ENCODE data around the gene SGCD. TPM values are rescaled to one million over a fixed set of nuclear protein-coding genes. Genes with fewer than 3 reads are reported as not detected.

Gene SGCD
- total RNA-seq, 1 experiment from 2014 or later: not detected

GRCh38 chr5:156561651-156562050 lies 234.7 kb downstream of the SGCD start:
- ATAC-seq (no peak), DNase-seq (ENCODE audit: low read depth, low spot score) (no peak)
- Histone ChIP-seq H3K27me3 (ENCODE audit: control insufficient read depth, insufficient read depth, low read length) (no peaks in the 10 kb centered on the region), H3K27ac (ENCODE audit: low read length) (no peak overlapping the region), H3K4me3 (ENCODE audit: low read depth in 2 of 2, low read length in 2 of 2) (no peak overlapping the region), H3K36me3 (ENCODE audit: control insufficient read depth, insufficient read depth, low read length) (no peaks in the 10 kb centered on the region), H3K9me3 (ENCODE audit: control insufficient read depth, insufficient read depth, low read depth, low read length) (no peaks in the 10 kb centered on the region), H3K4me1 (ENCODE audit: control insufficient read depth, insufficient read depth, low read length) (no peaks in the 10 kb centered on the region)
- in situ Hi-C loops (cut with HindIII; ENCODE audit: low pct_unique_long_range_greater_than_20kb, low sequenced_read_pairs) (no loop called here), intact Hi-C loops (cut with micrococcal nuclease; ENCODE audit: unreplicated experiment) (no loop called here)
- CTCF ChIA-PET: interaction anchor here (0.7 kb wide), 1 partner anchor 674 kb away, joined by 3 read pairs; no protein-coding TSS in a partner anchor
- POLR2A ChIA-PET: no interaction called here
- BruUV-seq (replicated peaks): no TSS peak
- no peak for TF ChIP-seq POLR2AphosphoS5 (IDR thresholded peaks at IDR 0.05; ENCODE audit: low read depth, low read length)
- TF ChIP-seq CTCF (IDR thresholded peaks at IDR 0.05): no peak
- TF ChIP-seq SIN3A (IDR thresholded peaks at IDR 0.05; ENCODE audit: borderline replicate concordance, insufficient read depth, low read depth, low read length): no peak
- TF ChIP-seq REST (IDR thresholded peaks at IDR 0.05; ENCODE audit: insufficient read depth in 1 of 2, low read depth in 2 of 2, low read length in 1 of 2): no peak

DNA sequence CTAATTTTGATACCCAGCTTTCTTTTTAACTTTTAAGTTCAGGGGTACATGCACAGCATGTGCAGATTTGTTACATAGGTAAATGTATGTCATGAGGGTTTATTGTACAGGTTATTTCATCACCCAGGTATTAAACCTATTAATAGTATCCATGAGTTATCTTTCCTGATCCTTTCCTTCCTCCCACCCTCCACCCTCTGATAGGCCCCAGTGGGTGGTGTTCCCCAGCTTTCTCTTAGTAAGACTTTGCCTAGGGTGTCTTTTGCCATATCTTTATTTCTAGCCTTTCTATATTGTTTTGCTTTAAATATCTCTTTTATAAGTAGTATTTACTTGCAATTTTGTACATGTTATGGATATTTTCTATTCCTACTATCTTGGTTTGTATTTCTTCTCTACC lies 243.7 kb downstream of the SGCD start:
- H3K9me3 ChIP-seq (ENCODE audit: control insufficient read depth, insufficient read depth, low read depth, low read length): no peaks in the 10 kb centered on the region
- no peak for DNase-seq (ENCODE audit: low read depth, low spot score)
- in situ Hi-C loops (cut with HindIII; ENCODE audit: low pct_unique_long_range_greater_than_20kb, low sequenced_read_pairs): no loop called here
- BruUV-seq (replicated peaks): no TSS peak
- no peak overlapping the region for H3K27ac ChIP-seq (ENCODE audit: low read length)
- no peak for ATAC-seq
- no peaks in the 10 kb centered on the region for H3K36me3 ChIP-seq (ENCODE audit: control insufficient read depth, insufficient read depth, low read length)
- ChIA-PET CTCF (no interaction called here), POLR2A (no interaction called here)
- H3K4me1 ChIP-seq (ENCODE audit: control insufficient read depth, insufficient read depth, low read length): no peaks in the 10 kb centered on the region
- intact Hi-C loops (cut with micrococcal nuclease; ENCODE audit: unreplicated experiment): no loop called here
- no peak overlapping the region for H3K4me3 ChIP-seq (ENCODE audit: low read depth in 2 of 2, low read length in 2 of 2)
- TF ChIP-seq CTCF (IDR thresholded peaks at IDR 0.05) (no peak), REST (IDR thresholded peaks at IDR 0.05; ENCODE audit: insufficient read depth in 1 of 2, low read depth in 2 of 2, low read length in 1 of 2) (no peak), TCF7L2 (IDR thresholded peaks at IDR 0.05; ENCODE audit: low read depth, low read length) (no peak)
- no peaks in the 10 kb centered on the region for H3K27me3 ChIP-seq (ENCODE audit: control insufficient read depth, insufficient read depth, low read length)

Measured in Panc1 (cell line).